Spinal cord (tissue), 10 donors: ENCODE data around the gene TRAPPC12. TPM values are rescaled to one million over a fixed set of nuclear protein-coding genes. Genes with fewer than 3 reads are reported as not detected.
"Not testable (repeated sequence)": the region's sequence is repeated elsewhere in the genome, so short reads cannot be mapped to it uniquely, and the experiment has no call there.

Experiments used
- DNase-seq, 6 donors: peaks; one replicate each; pipeline versions ENCODE4 v3.0.0 to v3.0.0-alpha.2; 2013 to 2015; ENCODE audit warnings: low spot score in 6 of 6, low read depth in 4 of 6
- H3K27ac ChIP-seq: one replicate; pipeline ENCODE4 v1.5.1; 2013; ENCODE audit warnings: low read depth, low read length, control low read depth
- H3K27me3 ChIP-seq: one replicate; pipeline ENCODE4 v1.6.1; 2013; ENCODE audit warnings: low read length; ENCODE audit not compliant: control insufficient read depth, insufficient read depth
- H3K36me3 ChIP-seq: one replicate; pipeline ENCODE4 v1.6.1; 2013; ENCODE audit warnings: low read length; ENCODE audit not compliant: control insufficient read depth, insufficient read depth
- H3K4me1 ChIP-seq: one replicate; pipeline ENCODE4 v1.6.1; 2013; ENCODE audit warnings: low read length; ENCODE audit not compliant: control insufficient read depth, insufficient read depth
- H3K4me3 ChIP-seq: one replicate; pipeline ENCODE4 v1.5.1; 2013; ENCODE audit warnings: low read depth, low read length, control low read depth
- H3K9me3 ChIP-seq: one replicate; pipeline ENCODE4 v1.6.1; 2013; ENCODE audit warnings: low read length; ENCODE audit not compliant: control insufficient read depth, insufficient read depth
- WGBS: methylation state at CpG from one replicate; pipeline ENCODE4 v1.1.5; 2013; ENCODE audit warnings: missing lambda C conversion rate; ENCODE audit not compliant: insufficient coverage; 5-methylcytosine and 5-hydroxymethylcytosine counted together
- polyA plus RNA-seq, 2 donors: library from polyadenylated mRNA; unstranded; fragments of 120-200 nt; gene quantifications; one replicate each; pipeline ENCODE4 v1.2.1, GENCODE V29; 2013; ENCODE audit not compliant: insufficient read length in 2 of 2
- total RNA-seq, 2 donors: library from RNA; depleted of rRNA in 1 of 2; stranded (reverse); fragments of 120-200 nt in 1 of 2; fragments of >200 nt in 1 of 2; gene quantifications; one replicate each; pipeline versions ENCODE4 v1.2.3 to v1.2.4, GENCODE V29; 2013 to 2014
- donor health status: healthy.

The TRAPPC12 gene
- total and polyA plus RNA-seq, 4 donors = 56.3 to 139 (median 97.7) TPM

GRCh38 chr2:3454005-3454404 lies 74.5 kb downstream of the TRAPPC12 start:
- not testable (repeated sequence) for H3K4me3 ChIP-seq, H3K9me3 ChIP-seq, H3K27me3 ChIP-seq, DNase-seq, H3K27ac ChIP-seq
- 51% methylated on average over 4 of the region's 6 CpGs for WGBS
- peaks cover 37% of the 10 kb centered on the region for H3K4me1 ChIP-seq
- H3K36me3 ChIP-seq = peaks cover 56% of the 10 kb centered on the region

GRCh38 chr2:3454802-3455201 lies 75.3 kb downstream of the TRAPPC12 start:
- no peaks in the 10 kb centered on the region for H3K9me3 ChIP-seq
- H3K4me3 ChIP-seq = no peak overlapping the region
- peaks cover 45% of the 10 kb centered on the region for H3K4me1 ChIP-seq
- H3K36me3 ChIP-seq = peaks cover 63% of the 10 kb centered on the region
- WGBS = 98% methylated on average over 19 of the region's 22 CpGs
- H3K27me3 ChIP-seq = no peaks in the 10 kb centered on the region
- H3K27ac ChIP-seq = no peak overlapping the region
- no peak for DNase-seq

GRCh38 chr2:3456125-3456524 lies 76.6 kb downstream of the TRAPPC12 start:
- no peak for DNase-seq
- H3K4me3 ChIP-seq = no peak overlapping the region
- H3K4me1 ChIP-seq = peaks cover 48% of the 10 kb centered on the region
- H3K36me3 ChIP-seq = peaks cover 62% of the 10 kb centered on the region
- H3K9me3 ChIP-seq = no peaks in the 10 kb centered on the region
- WGBS = 98% methylated on average over 8 of the region's 14 CpGs
- H3K27ac ChIP-seq = no peak overlapping the region
- no peaks in the 10 kb centered on the region for H3K27me3 ChIP-seq

GRCh38 chr2:3457524-3458395 lies 78.3 kb downstream of the TRAPPC12 start:
- DNase-seq = no peak
- Histone ChIP-seq H3K27ac (no peak overlapping the region), H3K9me3 (no peaks in the 10 kb centered on the region), H3K4me3 (no peak overlapping the region), H3K4me1 (peaks cover 51% of the 10 kb centered on the region), H3K27me3 (no peaks in the 10 kb centered on the region), H3K36me3 (peaks cover 64% of the 10 kb centered on the region)
- WGBS = 89% methylated on average over 30 of the region's 30 CpGs

GRCh38 chr2:3458396-3459184 lies 79.1 kb downstream of the TRAPPC12 start:
- H3K36me3 ChIP-seq = peaks cover 64% of the 10 kb centered on the region
- peaks cover 43% of the 10 kb centered on the region for H3K4me1 ChIP-seq
- no peak overlapping the region for H3K27ac ChIP-seq
- no peak overlapping the region for H3K4me3 ChIP-seq
- no peak for DNase-seq
- no peaks in the 10 kb centered on the region for H3K9me3 ChIP-seq
- no peaks in the 10 kb centered on the region for H3K27me3 ChIP-seq
- WGBS = 82% methylated on average over 5 of the region's 10 CpGs

GRCh38 chr2:3459185-3460015 lies 79.9 kb downstream of the TRAPPC12 start:
- H3K9me3 ChIP-seq = no peaks in the 10 kb centered on the region
- H3K36me3 ChIP-seq = peaks cover 69% of the 10 kb centered on the region
- 81% methylated on average over 25 of the region's 25 CpGs for WGBS
- no peak for DNase-seq
- H3K27ac ChIP-seq = no peak overlapping the region
- H3K4me3 ChIP-seq = no peak overlapping the region
- no peaks in the 10 kb centered on the region for H3K27me3 ChIP-seq
- peaks cover 42% of the 10 kb centered on the region for H3K4me1 ChIP-seq

- peaks cover 69% of the 10 kb centered on the region for H3K36me3 ChIP-seq
- no peak overlapping the region for H3K27ac ChIP-seq
- DNase-seq = peak in 1 of 6 donors; percentile 68
These were observed 80.7 kb downstream of the TRAPPC12 start for GRCh38 chr2:3460156-3460555.

GRCh38 chr2:3460831-3461800 lies 81.6 kb downstream of the TRAPPC12 start:
- Histone ChIP-seq H3K36me3 (peaks cover 75% of the 10 kb centered on the region), H3K4me3 (no peak overlapping the region), H3K4me1 (peaks cover 44% of the 10 kb centered on the region), H3K9me3 (no peaks in the 10 kb centered on the region), H3K27me3 (no peaks in the 10 kb centered on the region), H3K27ac (no peak overlapping the region)
- DNase-seq = peak in 1 of 6 donors; percentile 66
- 79% methylated on average over 34 of the region's 38 CpGs for WGBS

More at GRCh38 chr2:3460156-3460555, 80.7 kb downstream of the TRAPPC12 start:
- H3K27me3 ChIP-seq = no peaks in the 10 kb centered on the region
- H3K4me3 ChIP-seq = no peak overlapping the region
- 36% methylated on average over 11 of the region's 11 CpGs for WGBS
- H3K9me3 ChIP-seq = no peaks in the 10 kb centered on the region
- H3K4me1 ChIP-seq = peaks cover 44% of the 10 kb centered on the region
